ENCODE results near the gene UGT2B11.
"Not testable (repeated sequence)": the region's sequence is repeated elsewhere in the genome, so short reads cannot be mapped to it uniquely, and the experiment has no call there.

UGT2B11 gene

DNA sequence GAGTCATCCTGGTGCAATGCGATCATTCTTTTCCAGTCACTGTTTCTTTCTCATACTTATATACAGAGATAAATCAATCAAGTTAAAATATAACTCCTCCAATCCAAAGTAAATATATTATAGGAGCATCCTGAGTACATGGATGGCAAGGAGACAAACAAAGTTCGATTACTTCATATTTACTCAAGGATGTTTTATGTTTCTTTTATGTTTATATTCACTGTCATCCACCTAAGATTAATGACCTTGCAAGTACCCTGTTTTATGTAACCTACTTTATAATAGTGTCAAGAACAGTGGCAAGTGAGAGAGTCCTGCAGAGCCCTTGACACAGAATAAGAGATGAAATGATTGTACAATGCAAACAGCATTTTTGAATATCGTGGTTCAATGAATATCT lies at the start of gene UGT2B11:
Gene UGT2B11, minus strand, starts transcription at position 33 of the 400 bp plus-strand sequence. Its CDS starts 26 bp downstream, at position 7.
- in situ Hi-C loops (cut with MboI; ENCODE audit: low pct_unique_long_range_greater_than_20kb, low sequenced_read_pairs, unreplicated experiment): no loop called here
- TF ChIP-seq, protein P1, sequence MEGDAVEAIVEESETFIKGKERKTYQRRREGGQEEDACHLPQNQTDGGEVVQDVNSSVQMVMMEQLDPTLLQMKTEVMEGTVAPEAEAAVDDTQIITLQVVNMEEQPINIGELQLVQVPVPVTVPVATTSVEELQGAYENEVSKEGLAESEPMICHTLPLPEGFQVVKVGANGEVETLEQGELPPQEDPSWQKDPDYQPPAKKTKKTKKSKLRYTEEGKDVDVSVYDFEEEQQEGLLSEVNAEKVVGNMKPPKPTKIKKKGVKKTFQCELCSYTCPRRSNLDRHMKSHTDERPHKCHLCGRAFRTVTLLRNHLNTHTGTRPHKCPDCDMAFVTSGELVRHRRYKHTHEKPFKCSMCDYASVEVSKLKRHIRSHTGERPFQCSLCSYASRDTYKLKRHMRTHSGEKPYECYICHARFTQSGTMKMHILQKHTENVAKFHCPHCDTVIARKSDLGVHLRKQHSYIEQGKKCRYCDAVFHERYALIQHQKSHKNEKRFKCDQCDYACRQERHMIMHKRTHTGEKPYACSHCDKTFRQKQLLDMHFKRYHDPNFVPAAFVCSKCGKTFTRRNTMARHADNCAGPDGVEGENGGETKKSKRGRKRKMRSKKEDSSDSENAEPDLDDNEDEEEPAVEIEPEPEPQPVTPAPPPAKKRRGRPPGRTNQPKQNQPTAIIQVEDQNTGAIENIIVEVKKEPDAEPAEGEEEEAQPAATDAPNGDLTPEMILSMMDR (IDR thresholded peaks at IDR 0.05; ENCODE audit: extremely low read depth, insufficient read depth, missing control alignments): no peak
- no peak for DNase-seq (ENCODE audit: low spot score)

DNA sequence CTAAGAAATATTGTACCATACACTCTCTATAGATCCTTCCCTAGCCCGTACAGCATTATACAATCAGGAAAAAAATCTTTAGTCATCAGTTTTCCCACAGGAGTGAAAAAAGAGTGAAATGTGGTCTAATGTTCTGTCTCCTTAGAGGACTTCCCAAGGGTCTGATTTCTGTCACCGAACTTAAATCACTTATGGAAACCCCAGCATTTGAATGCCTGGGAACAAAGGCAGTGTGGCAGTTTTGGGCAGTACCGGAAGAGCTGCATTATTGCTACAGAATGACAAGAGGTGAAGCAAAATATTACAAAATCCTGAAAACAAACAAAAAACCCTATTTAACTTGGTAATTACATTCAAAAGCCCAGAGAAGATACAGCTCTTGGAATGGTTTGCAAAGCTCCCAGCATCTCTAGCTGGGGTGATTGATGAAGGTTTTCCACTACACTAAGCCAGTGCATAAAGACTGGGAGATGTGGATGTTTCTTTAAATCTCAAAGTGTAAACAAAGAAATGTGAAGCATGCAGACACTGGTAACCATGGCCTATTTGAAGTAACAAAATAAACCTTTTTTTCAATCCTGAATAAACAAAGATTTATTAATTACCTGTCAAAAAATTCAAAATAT lies 38.7 kb upstream of the UGT2B11 start:
- DNase-seq (ENCODE audit: low spot score); in situ Hi-C loops (cut with MboI; ENCODE audit: low pct_unique_long_range_greater_than_20kb, low sequenced_read_pairs, unreplicated experiment): not testable (repeated sequence)

DNA sequence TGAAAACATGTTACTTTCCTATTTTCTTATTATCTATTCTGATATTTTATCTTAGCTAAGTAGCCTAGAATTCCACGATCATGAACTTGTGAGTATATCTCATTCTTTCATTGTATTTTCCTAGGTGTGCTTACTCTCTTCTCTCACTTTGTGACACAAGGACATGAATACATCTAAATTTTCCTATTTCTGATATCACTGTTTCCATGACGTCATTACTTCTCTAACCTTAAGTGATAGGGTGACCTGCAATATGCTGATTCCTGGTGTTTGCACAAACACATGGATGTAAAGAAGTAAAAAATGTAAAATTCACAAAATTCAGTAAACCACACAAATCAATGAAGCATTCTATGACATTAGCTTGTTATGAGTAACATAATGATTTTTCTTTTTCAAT lies 36.3 kb upstream of the UGT2B11 start:
- in situ Hi-C loops (cut with MboI; ENCODE audit: low pct_unique_long_range_greater_than_20kb, low sequenced_read_pairs, unreplicated experiment); DNase-seq (ENCODE audit: low spot score): not testable (repeated sequence)

DNA sequence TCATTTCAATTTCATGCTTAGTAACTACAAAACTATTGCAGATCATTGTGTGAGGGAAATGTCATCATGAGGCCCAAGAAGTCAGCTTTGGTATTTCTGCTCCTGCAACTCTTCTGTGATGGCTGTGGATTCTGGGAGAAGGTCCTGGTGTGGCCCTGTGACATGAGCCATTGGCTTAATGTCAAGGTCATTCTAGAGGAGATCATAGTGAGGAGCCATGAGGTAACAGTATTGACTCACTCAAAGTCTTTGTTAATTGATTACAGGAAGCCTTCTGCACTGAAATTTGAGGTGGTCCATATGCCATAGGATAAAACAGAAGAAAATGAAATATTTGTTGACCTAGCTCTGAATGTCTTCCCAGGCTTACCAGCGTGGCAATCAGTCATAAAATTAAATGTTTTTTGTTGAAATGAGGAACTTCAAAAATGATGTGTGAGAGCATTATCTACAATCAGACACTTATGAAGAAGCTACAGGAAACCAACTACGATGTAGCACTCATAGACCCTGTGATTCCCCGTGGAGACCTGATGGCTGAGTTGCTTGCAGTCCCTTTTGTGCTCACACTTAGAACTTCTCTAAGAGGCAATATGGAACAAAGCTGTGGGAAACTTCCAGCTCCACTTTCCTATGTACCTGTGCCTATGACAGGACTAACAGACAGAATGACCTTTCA lies 28.2 kb upstream of the UGT2B11 start:
- DNase-seq (ENCODE audit: low spot score); in situ Hi-C loops (cut with MboI; ENCODE audit: low pct_unique_long_range_greater_than_20kb, low sequenced_read_pairs, unreplicated experiment): not testable (repeated sequence)

DNA sequence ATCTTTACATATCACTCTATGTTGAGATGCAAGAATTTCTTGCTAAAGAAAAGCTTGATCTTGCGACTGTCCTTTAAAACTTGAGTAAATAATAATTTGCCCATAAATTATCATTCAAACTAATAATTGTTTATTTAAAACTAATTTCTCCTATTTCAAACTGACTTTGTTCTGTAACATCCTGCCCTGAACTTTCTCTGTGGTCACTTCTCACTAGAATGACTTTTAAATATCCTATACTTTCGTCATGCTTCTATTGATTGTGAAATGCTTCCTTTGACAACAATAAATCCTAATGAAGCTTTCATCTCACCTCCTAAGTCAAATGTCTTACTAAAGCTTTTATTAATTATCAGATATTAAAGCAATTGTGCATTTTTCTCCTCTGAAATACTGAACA lies 27.2 kb upstream of the UGT2B11 start:
- DNase-seq (ENCODE audit: low spot score): not testable (repeated sequence)

DNA sequence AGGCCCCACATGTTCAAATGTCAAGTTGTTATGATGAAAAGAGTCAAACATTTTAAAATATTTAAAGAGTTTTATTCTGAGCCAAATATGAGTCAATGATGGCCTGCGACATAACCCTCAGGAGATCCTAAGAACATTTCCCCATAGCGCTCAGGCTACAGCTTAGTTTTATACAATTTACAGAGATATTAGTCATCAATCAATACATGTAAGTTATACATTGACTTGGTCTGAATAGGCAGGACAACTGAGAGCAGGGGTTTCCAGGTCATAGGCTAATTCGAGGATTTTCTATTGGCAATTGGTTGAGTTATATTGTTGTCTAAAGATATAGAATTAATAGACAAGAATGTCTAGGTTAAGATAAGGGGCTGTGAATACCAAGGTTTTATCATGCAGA lies 26.2 kb upstream of the UGT2B11 start:
- in situ Hi-C loops (cut with MboI; ENCODE audit: low pct_unique_long_range_greater_than_20kb, low sequenced_read_pairs, unreplicated experiment); DNase-seq (ENCODE audit: low spot score): not testable (repeated sequence)

More for the DNA sequence above, 27.2 kb upstream of the UGT2B11 start:
- in situ Hi-C loops (cut with MboI; ENCODE audit: low pct_unique_long_range_greater_than_20kb, low sequenced_read_pairs, unreplicated experiment): not testable (repeated sequence)

DNA sequence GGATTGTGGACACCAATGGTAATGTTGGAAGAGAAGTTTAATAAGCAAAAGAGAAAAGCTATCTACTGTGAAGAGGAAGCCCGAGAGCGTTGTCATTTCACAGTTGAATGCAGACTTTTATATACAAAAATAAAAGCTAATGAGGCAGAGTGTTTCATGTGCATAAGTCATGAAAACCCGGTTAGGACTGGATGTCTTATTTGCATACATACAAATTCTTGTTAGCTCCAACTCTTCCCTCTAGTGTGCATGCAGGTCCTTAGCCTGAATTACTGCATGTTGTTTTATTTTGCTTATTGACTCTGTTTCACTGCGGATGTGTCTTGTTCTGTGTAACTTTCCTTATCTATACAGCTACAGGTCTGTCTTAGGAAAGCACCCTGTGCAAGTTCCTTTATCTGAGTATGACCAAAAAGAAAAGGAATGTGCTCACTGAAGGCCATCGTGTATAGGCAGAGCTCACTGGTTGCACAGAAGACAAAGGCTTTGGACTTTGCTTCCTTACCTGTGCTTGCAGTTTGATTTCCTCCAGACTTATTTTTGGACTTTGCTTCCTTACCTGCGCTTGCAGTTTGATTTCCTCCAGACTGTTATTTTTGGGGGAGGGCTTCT lies 25.1 kb upstream of the UGT2B11 start:
- TF ChIP-seq, protein P1 (IDR thresholded peaks at IDR 0.05; ENCODE audit: extremely low read depth, insufficient read depth, missing control alignments): no peak
- in situ Hi-C loops (cut with MboI; ENCODE audit: low pct_unique_long_range_greater_than_20kb, low sequenced_read_pairs, unreplicated experiment): no loop called here
- no peak for DNase-seq (ENCODE audit: low spot score)

DNA sequence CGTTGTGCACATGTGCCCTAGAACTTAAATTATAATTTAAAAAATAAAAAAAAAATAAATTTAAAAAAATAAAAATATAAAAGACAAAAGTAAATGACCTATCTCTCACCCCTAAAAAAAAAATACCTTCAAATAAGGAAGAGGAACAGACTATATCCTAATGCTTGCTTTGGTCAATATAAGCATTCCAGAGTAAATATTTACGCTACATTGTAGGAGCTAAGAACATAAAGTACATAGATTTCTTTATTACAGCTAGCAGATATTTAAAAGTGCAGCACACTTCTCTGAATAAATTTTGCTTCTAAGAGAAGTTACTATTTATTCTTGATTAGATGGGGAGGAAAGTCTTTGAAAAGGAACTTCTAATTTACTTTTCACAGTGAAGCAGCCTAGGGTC lies 24.5 kb upstream of the UGT2B11 start:
- DNase-seq (ENCODE audit: low spot score): no peak
- TF ChIP-seq, protein P1 (IDR thresholded peaks at IDR 0.05; ENCODE audit: extremely low read depth, insufficient read depth, missing control alignments): no peak
- in situ Hi-C loops (cut with MboI; ENCODE audit: low pct_unique_long_range_greater_than_20kb, low sequenced_read_pairs, unreplicated experiment): no loop called here

DNA sequence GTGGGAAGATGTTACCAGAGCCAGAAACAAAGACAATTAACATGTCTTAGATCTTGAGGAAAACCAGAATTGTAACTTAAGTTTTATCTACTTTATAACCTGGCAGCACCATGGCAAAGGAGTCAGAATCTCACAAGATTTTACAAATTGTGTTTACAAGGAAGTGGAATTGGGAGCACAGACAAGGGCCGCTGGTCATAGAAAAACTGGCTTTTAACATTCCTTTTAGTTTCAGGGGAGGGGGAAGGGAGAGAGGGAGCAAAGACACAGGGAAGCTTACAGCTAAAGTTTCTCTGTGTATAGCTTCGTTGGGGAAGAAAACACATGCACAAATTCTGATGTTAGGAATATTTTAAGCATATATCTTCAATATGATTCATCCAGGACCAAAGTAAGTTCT lies 10.3 kb upstream of the UGT2B11 start:
- DNase-seq (ENCODE audit: low spot score): no peak
- TF ChIP-seq, protein P1 (IDR thresholded peaks at IDR 0.05; ENCODE audit: extremely low read depth, insufficient read depth, missing control alignments): no peak
- in situ Hi-C loops (cut with MboI; ENCODE audit: low pct_unique_long_range_greater_than_20kb, low sequenced_read_pairs, unreplicated experiment): no loop called here

DNA sequence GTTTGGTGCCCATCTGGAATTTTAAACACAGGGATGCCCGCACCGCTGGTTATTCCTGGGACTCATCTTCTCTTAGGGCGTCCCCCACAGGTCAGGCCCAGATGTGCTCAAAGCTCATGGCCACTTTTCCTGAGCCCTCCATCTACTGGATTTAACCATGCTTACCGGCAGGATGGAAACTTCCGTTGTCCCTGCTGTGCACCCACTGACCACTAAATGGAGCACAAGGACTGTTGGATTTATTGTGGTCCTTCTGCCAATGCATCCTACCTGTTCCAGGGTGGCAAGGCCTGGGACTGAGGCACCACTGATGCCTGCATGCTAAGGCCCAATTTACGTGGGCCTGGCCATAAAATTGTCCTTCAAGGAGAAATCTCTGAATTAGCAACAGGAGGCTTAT lies 8.7 kb upstream of the UGT2B11 start:
- in situ Hi-C loops (cut with MboI; ENCODE audit: low pct_unique_long_range_greater_than_20kb, low sequenced_read_pairs, unreplicated experiment): not testable (repeated sequence)

DNA sequence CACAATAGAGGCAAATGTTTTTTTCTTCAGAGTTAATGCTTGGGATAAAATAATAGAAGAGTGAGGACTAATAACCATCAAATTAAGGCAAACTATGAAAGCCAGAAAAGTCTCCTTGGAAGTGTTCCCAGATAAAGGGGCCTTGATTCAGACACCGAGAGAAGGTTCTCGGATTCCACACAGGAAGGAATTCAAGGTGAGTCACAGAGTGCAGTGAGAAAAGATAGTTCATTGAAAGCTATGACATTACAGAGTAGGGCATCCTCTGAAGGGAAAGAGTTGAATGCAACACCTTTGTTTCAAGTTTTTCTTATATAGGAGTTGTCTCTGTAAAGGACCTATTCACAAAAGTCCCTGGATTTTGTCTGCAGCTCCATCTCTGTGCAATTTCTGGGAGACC lies 3.9 kb upstream of the UGT2B11 start:
- DNase-seq (ENCODE audit: low spot score); in situ Hi-C loops (cut with MboI; ENCODE audit: low pct_unique_long_range_greater_than_20kb, low sequenced_read_pairs, unreplicated experiment): not testable (repeated sequence)

More for the DNA sequence above, 8.7 kb upstream of the UGT2B11 start:
- not testable (repeated sequence) for DNase-seq (ENCODE audit: low spot score)

Measured in GM13977 (cell line).